ENCODE data around the gene STK32C. TPM values are rescaled to one million over a fixed set of nuclear protein-coding genes. Genes with fewer than 3 reads are reported as not detected.
"Not testable (repeated sequence)": the region's sequence is repeated elsewhere in the genome, so short reads cannot be mapped to it uniquely, and the experiment has no call there.

STK32C gene
- total and polyA plus RNA-seq, 7 donors, result 3.6 to 11.7 (median 6.6) TPM

DNA sequence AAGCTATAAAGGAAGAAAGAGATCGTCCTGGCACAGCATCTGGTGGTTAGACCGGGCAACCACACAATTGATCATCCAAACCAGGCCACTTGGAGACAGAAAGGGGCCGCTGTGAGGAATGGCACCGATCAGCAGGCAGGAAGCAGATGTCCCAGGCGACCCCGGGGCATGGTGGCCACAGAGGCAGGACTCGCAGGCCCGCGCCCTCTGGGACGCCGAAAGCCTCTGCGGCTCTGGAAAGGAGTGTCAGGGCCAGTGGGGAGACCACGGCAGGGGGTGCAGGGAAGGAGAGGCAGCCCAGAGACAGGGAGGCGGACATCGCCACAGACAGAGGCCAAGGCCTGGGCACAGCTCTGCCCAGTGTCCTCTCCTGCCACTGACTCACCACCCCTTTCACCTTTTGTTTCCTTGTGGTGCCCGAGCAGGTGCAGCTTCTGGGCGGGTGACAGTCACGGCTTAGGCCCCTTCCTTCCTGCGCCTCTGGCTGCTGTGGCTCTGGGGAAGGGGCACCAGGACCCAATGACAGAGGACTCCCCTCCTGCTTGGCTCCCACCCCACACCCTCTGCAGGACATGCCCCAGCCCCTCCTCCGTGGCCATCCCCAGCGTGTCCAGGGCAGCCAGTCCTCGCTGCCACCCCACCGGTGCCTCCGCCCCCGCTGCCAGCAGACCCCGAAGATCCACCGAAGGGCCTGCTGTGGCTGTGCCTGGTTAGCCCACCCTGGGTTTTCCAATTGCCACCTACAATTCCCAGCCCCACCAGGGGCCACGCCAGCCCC is 10.9 kb downstream of the STK32C start:
- intact Hi-C loops (cut with DNase I), result loop anchor here in 1 of 2 donors (1.0 kb wide), 1 partner anchor 20 kb away; no protein-coding TSS in a partner anchor
- DNase-seq, result no peak
- no peak for ATAC-seq
- Histone ChIP-seq H3K9me3 (no peaks in the 10 kb centered on the region), H3K36me3 (ENCODE audit: insufficient read depth in 1 of 2, low read depth in 1 of 2) (no peaks in the 10 kb centered on the region), H3K27me3 (ENCODE audit: insufficient read depth in 3 of 3, low read length in 2 of 3) (peaks cover 0 to 8% (median 2%) of the 10 kb centered on the region in 3 donors), H3K4me1 (no peaks in the 10 kb centered on the region), H3K27ac (no peak overlapping the region), H3K4me3 (no peak overlapping the region)
- no peak for TF ChIP-seq CTCF (IDR thresholded peaks at IDR 0.05)
- WGBS, 3 donors, result 87 to 91% (median 88%) methylated on average over 28 of the region's 28 CpGs

- H3K27me3 ChIP-seq (ENCODE audit: insufficient read depth in 3 of 3, low read length in 2 of 3); intact Hi-C loops (cut with DNase I); H3K4me1 ChIP-seq; DNase-seq; H3K9me3 ChIP-seq; H3K36me3 ChIP-seq (ENCODE audit: insufficient read depth in 1 of 2, low read depth in 1 of 2); H3K4me3 ChIP-seq; ATAC-seq; H3K27ac ChIP-seq: not testable (repeated sequence)
- WGBS, 3 donors, result 87 to 93% (median 92%) methylated on average over 23 of the region's 23 CpGs
These were observed 12.3 kb downstream of the STK32C start for GRCh38 chr10:132295481-132295880.

DNA sequence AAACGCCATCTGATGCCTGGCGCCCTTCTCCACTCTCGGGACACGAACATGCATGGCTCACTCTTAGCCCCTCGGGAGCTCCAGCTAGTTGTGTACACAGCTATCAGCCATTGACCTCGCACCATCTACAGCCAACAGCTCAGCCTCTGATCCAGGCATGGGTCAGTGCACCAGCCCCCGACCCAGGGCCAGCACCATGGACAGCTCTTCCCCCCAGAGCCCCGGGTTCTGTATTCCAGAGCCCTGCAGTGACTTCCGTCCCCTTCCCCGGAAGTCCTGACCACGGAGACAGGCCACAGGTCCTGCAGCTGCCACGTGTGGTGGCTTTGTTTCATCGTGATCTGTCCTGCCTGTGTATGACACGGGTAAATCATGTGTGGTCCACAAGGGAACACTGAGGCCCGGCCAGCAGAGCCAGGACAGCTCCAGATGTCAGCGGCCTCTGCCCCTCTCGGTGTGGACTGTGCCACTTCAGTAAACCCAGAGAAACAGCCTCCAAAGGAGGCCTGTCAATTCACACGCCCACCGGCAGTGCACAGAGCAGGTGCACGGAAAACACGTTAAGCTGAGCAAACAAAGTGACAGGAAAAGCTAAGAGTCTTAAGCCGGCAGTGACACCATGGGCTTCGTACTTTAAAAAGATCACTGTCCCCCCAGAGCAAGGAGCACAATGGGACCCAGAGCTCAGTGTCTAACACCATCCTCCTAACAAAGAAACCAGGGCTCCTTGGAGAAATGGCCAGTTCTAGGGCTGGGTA is 13.0 kb downstream of the STK32C start:
- Histone ChIP-seq H3K27ac (no peak overlapping the region), H3K9me3 (no peaks in the 10 kb centered on the region), H3K4me1 (no peaks in the 10 kb centered on the region), H3K36me3 (ENCODE audit: insufficient read depth in 1 of 2, low read depth in 1 of 2) (no peaks in the 10 kb centered on the region), H3K4me3 (no peak overlapping the region), H3K27me3 (ENCODE audit: insufficient read depth in 3 of 3, low read length in 2 of 3) (peaks cover 0 to 8% (median 0%) of the 10 kb centered on the region in 3 donors)
- WGBS, 3 donors, result 62 to 73% (median 66%) methylated on average over 23 of the region's 23 CpGs
- TF ChIP-seq CTCF (IDR thresholded peaks at IDR 0.05), result no peak
- ATAC-seq, result no peak
- DNase-seq, result no peak
- intact Hi-C loops (cut with DNase I), result no loop called here

- DNase-seq, result no peak
- Histone ChIP-seq H3K4me3 (no peak overlapping the region), H3K27me3 (ENCODE audit: insufficient read depth in 3 of 3, low read length in 2 of 3) (peaks cover 0 to 8% (median 0%) of the 10 kb centered on the region in 3 donors), H3K9me3 (peaks cover 5% of the 10 kb centered on the region), H3K36me3 (ENCODE audit: insufficient read depth in 1 of 2, low read depth in 1 of 2) (no peaks in the 10 kb centered on the region), H3K27ac (no peak overlapping the region), H3K4me1 (no peaks in the 10 kb centered on the region)
- ATAC-seq, result no peak
- TF ChIP-seq CTCF (IDR thresholded peaks at IDR 0.05), result no peak
- intact Hi-C loops (cut with DNase I), result no loop called here
- WGBS, 3 donors, result 70 to 80% (median 74%) methylated on average over 24 to 25 of the region's 25 CpGs
These were observed 13.8 kb downstream of the STK32C start for GRCh38 chr10:132293813-132294520.
